ENCODE measurements around the gene ASB14.

The ASB14 gene

GRCh38 chr3:57288403-57288802 is 4.1 kb downstream of the ASB14 start:
- Histone ChIP-seq H3K4me1 (ENCODE audit: control insufficient read depth, insufficient read depth, low read length) (no peaks in the 10 kb centered on the region), H3K9me3 (ENCODE audit: control insufficient read depth, insufficient read depth, low read length) (no peaks in the 10 kb centered on the region), H3K27me3 (ENCODE audit: control insufficient read depth, insufficient read depth, low read length) (no peaks in the 10 kb centered on the region), H3K4me3 (ENCODE audit: low read depth, low read length) (no peak overlapping the region), H3K9ac (ENCODE audit: low read depth, low read length) (no peak overlapping the region), H3K36me3 (ENCODE audit: control insufficient read depth, insufficient read depth, low read length) (no peaks in the 10 kb centered on the region)

GRCh38 chr3:57287205-57287604 is 5.3 kb downstream of the ASB14 start:
- Histone ChIP-seq H3K27me3 (ENCODE audit: control insufficient read depth, insufficient read depth, low read length) (no peaks in the 10 kb centered on the region), H3K9ac (ENCODE audit: low read depth, low read length) (no peak overlapping the region), H3K36me3 (ENCODE audit: control insufficient read depth, insufficient read depth, low read length) (no peaks in the 10 kb centered on the region), H3K4me3 (ENCODE audit: low read depth, low read length) (no peak overlapping the region), H3K4me1 (ENCODE audit: control insufficient read depth, insufficient read depth, low read length) (no peaks in the 10 kb centered on the region), H3K9me3 (ENCODE audit: control insufficient read depth, insufficient read depth, low read length) (no peaks in the 10 kb centered on the region)

- Histone ChIP-seq H3K9me3 (ENCODE audit: control insufficient read depth, insufficient read depth, low read length) (no peaks in the 10 kb centered on the region), H3K4me1 (ENCODE audit: control insufficient read depth, insufficient read depth, low read length) (no peaks in the 10 kb centered on the region), H3K9ac (ENCODE audit: low read depth, low read length) (no peak overlapping the region), H3K4me3 (ENCODE audit: low read depth, low read length) (no peak overlapping the region), H3K27me3 (ENCODE audit: control insufficient read depth, insufficient read depth, low read length) (no peaks in the 10 kb centered on the region), H3K36me3 (ENCODE audit: control insufficient read depth, insufficient read depth, low read length) (no peaks in the 10 kb centered on the region)
Observed at GRCh38 chr3:57283334-57283733, 9.2 kb downstream of the ASB14 start.

GRCh38 chr3:57281715-57282114 is 10.8 kb downstream of the ASB14 start:
- Histone ChIP-seq H3K4me3 (ENCODE audit: low read depth, low read length) (no peak overlapping the region), H3K4me1 (ENCODE audit: control insufficient read depth, insufficient read depth, low read length) (no peaks in the 10 kb centered on the region), H3K9me3 (ENCODE audit: control insufficient read depth, insufficient read depth, low read length) (no peaks in the 10 kb centered on the region), H3K27me3 (ENCODE audit: control insufficient read depth, insufficient read depth, low read length) (no peaks in the 10 kb centered on the region), H3K36me3 (ENCODE audit: control insufficient read depth, insufficient read depth, low read length) (no peaks in the 10 kb centered on the region), H3K9ac (ENCODE audit: low read depth, low read length) (no peak overlapping the region)

- Histone ChIP-seq H3K9ac (ENCODE audit: low read depth, low read length) (no peak overlapping the region), H3K27me3 (ENCODE audit: control insufficient read depth, insufficient read depth, low read length) (no peaks in the 10 kb centered on the region), H3K4me3 (ENCODE audit: low read depth, low read length) (no peak overlapping the region), H3K4me1 (ENCODE audit: control insufficient read depth, insufficient read depth, low read length) (no peaks in the 10 kb centered on the region), H3K9me3 (ENCODE audit: control insufficient read depth, insufficient read depth, low read length) (no peaks in the 10 kb centered on the region), H3K36me3 (ENCODE audit: control insufficient read depth, insufficient read depth, low read length) (no peaks in the 10 kb centered on the region)
Observed at GRCh38 chr3:57279685-57280084, 12.8 kb downstream of the ASB14 start.

- H3K9ac ChIP-seq (ENCODE audit: low read depth, low read length): no peak overlapping the region
- no peak overlapping the region for H3K4me3 ChIP-seq (ENCODE audit: low read depth, low read length)
- H3K36me3 ChIP-seq (ENCODE audit: control insufficient read depth, insufficient read depth, low read length): no peaks in the 10 kb centered on the region
- no peaks in the 10 kb centered on the region for H3K9me3 ChIP-seq (ENCODE audit: control insufficient read depth, insufficient read depth, low read length)
- no peaks in the 10 kb centered on the region for H3K27me3 ChIP-seq (ENCODE audit: control insufficient read depth, insufficient read depth, low read length)
- H3K4me1 ChIP-seq (ENCODE audit: control insufficient read depth, insufficient read depth, low read length): no peaks in the 10 kb centered on the region
Observed at GRCh38 chr3:57278237-57278636, 14.2 kb downstream of the ASB14 start.

- no peaks in the 10 kb centered on the region for H3K9me3 ChIP-seq (ENCODE audit: control insufficient read depth, insufficient read depth, low read length)
- H3K27me3 ChIP-seq (ENCODE audit: control insufficient read depth, insufficient read depth, low read length): no peaks in the 10 kb centered on the region
- H3K4me1 ChIP-seq (ENCODE audit: control insufficient read depth, insufficient read depth, low read length): no peaks in the 10 kb centered on the region
- H3K4me3 ChIP-seq (ENCODE audit: low read depth, low read length): no peak overlapping the region
- H3K9ac ChIP-seq (ENCODE audit: low read depth, low read length): no peak overlapping the region
- no peaks in the 10 kb centered on the region for H3K36me3 ChIP-seq (ENCODE audit: control insufficient read depth, insufficient read depth, low read length)
Observed at GRCh38 chr3:57275393-57275792, 17.1 kb downstream of the ASB14 start.

GRCh38 chr3:57274845-57275244 is 17.6 kb downstream of the ASB14 start:
- Histone ChIP-seq H3K9ac (ENCODE audit: low read depth, low read length) (no peak overlapping the region), H3K4me3 (ENCODE audit: low read depth, low read length) (no peak overlapping the region), H3K36me3 (ENCODE audit: control insufficient read depth, insufficient read depth, low read length) (no peaks in the 10 kb centered on the region), H3K4me1 (ENCODE audit: control insufficient read depth, insufficient read depth, low read length) (no peaks in the 10 kb centered on the region), H3K27me3 (ENCODE audit: control insufficient read depth, insufficient read depth, low read length) (no peaks in the 10 kb centered on the region), H3K9me3 (ENCODE audit: control insufficient read depth, insufficient read depth, low read length) (no peaks in the 10 kb centered on the region)

GRCh38 chr3:57268416-57268815 is 24.1 kb downstream of the ASB14 start:
- no peak overlapping the region for H3K9ac ChIP-seq (ENCODE audit: low read depth, low read length)
- H3K4me1 ChIP-seq (ENCODE audit: control insufficient read depth, insufficient read depth, low read length): no peaks in the 10 kb centered on the region
- no peaks in the 10 kb centered on the region for H3K9me3 ChIP-seq (ENCODE audit: control insufficient read depth, insufficient read depth, low read length)
- no peak overlapping the region for H3K4me3 ChIP-seq (ENCODE audit: low read depth, low read length)
- H3K36me3 ChIP-seq (ENCODE audit: control insufficient read depth, insufficient read depth, low read length): no peaks in the 10 kb centered on the region
- no peaks in the 10 kb centered on the region for H3K27me3 ChIP-seq (ENCODE audit: control insufficient read depth, insufficient read depth, low read length)

- H3K9me3 ChIP-seq (ENCODE audit: control insufficient read depth, insufficient read depth, low read length): no peaks in the 10 kb centered on the region
- no peaks in the 10 kb centered on the region for H3K27me3 ChIP-seq (ENCODE audit: control insufficient read depth, insufficient read depth, low read length)
- no peaks in the 10 kb centered on the region for H3K4me1 ChIP-seq (ENCODE audit: control insufficient read depth, insufficient read depth, low read length)
- no peak overlapping the region for H3K9ac ChIP-seq (ENCODE audit: low read depth, low read length)
- H3K4me3 ChIP-seq (ENCODE audit: low read depth, low read length): no peak overlapping the region
- no peaks in the 10 kb centered on the region for H3K36me3 ChIP-seq (ENCODE audit: control insufficient read depth, insufficient read depth, low read length)
Observed at GRCh38 chr3:57261929-57262328, 30.6 kb downstream of the ASB14 start.

- no peaks in the 10 kb centered on the region for H3K9me3 ChIP-seq (ENCODE audit: control insufficient read depth, insufficient read depth, low read length)
- H3K27me3 ChIP-seq (ENCODE audit: control insufficient read depth, insufficient read depth, low read length): no peaks in the 10 kb centered on the region
- H3K4me3 ChIP-seq (ENCODE audit: low read depth, low read length): no peak overlapping the region
- no peak overlapping the region for H3K9ac ChIP-seq (ENCODE audit: low read depth, low read length)
- no peaks in the 10 kb centered on the region for H3K4me1 ChIP-seq (ENCODE audit: control insufficient read depth, insufficient read depth, low read length)
- no peaks in the 10 kb centered on the region for H3K36me3 ChIP-seq (ENCODE audit: control insufficient read depth, insufficient read depth, low read length)
Observed at GRCh38 chr3:57261119-57261518, 31.4 kb downstream of the ASB14 start.

GRCh38 chr3:57257678-57258077 is 34.8 kb downstream of the ASB14 start:
- Histone ChIP-seq H3K36me3 (ENCODE audit: control insufficient read depth, insufficient read depth, low read length) (peaks cover 3% of the 10 kb centered on the region), H3K27me3 (ENCODE audit: control insufficient read depth, insufficient read depth, low read length) (no peaks in the 10 kb centered on the region), H3K4me1 (ENCODE audit: control insufficient read depth, insufficient read depth, low read length) (no peaks in the 10 kb centered on the region), H3K9me3 (ENCODE audit: control insufficient read depth, insufficient read depth, low read length) (no peaks in the 10 kb centered on the region), H3K9ac (ENCODE audit: low read depth, low read length) (no peak overlapping the region), H3K4me3 (ENCODE audit: low read depth, low read length) (no peak overlapping the region)

GRCh38 chr3:57256844-57257243 is 35.6 kb downstream of the ASB14 start:
- no peak overlapping the region for H3K4me3 ChIP-seq (ENCODE audit: low read depth, low read length)
- no peaks in the 10 kb centered on the region for H3K4me1 ChIP-seq (ENCODE audit: control insufficient read depth, insufficient read depth, low read length)
- H3K9me3 ChIP-seq (ENCODE audit: control insufficient read depth, insufficient read depth, low read length): no peaks in the 10 kb centered on the region
- no peaks in the 10 kb centered on the region for H3K27me3 ChIP-seq (ENCODE audit: control insufficient read depth, insufficient read depth, low read length)
- no peak overlapping the region for H3K9ac ChIP-seq (ENCODE audit: low read depth, low read length)
- peaks cover 3% of the 10 kb centered on the region for H3K36me3 ChIP-seq (ENCODE audit: control insufficient read depth, insufficient read depth, low read length)
